Spleen (tissue), 7 donors: ENCODE data around the gene HIPK3.

Experiments
- POLR2A ChIP-seq, 3 donors: fragments of 450-650 bp; IDR thresholded peaks; one replicate each; pipeline ENCODE4 v1.5.1; 2017; ENCODE audit warnings: antibody characterized with exemption in 3 of 3, mild to moderate bottlenecking in 1 of 3
- TF ChIP-seq, protein P1 (sequence below), 11 experiments: fragments of 200-600 bp in 7 of 11; fragments of 450-650 bp in 4 of 11; sonication (generic) in 4 of 11; IDR thresholded peaks in 8 of 11; conservative IDR thresholded peaks in 3 of 11; 1 replicate in 7 of 11; 2 replicates in 4 of 11; pipeline versions ENCODE4 v1.4.0 to v1.8.0; 2016 to 2021; ENCODE audit warnings: antibody characterized with exemption in 11 of 11, inconsistent platforms in 4 of 11, mild to moderate bottlenecking in 1 of 11
- donor health status: DM: no; HTN: no; CAD: no; lungs with moderate emphysema.
- donor health status: DM: no; HTN: no; CAD: no.
- donor health status: DM: no; HTN: no; CAD: no.

DNA sequence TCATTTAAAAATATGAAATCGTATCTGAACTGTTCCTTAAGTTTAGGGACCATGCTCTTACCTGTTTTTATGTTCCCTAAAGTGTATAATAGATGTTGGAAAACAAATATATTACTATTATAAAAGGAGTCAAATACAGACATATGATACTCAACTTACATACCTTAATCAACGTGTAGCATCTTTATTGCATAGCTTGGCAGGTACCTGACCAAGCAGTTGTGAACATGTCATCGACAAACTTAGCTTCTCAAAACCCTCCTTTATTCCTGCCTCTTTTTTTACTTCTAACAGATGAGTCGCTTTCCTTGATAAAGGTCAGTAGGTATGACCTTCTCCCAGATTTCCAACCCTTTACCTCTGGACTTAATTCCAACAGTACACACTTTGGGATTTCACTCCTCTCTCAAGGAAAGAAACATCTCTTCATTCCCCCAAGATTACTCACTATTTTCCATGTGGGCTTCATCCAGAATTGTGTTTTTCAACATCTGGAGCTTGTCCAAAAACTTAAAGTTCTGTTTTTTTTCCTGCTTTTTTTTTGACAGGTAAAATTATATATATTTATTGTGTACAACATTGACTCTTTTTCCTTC lies 11.9 kb downstream of the HIPK3 start:
- TF ChIP-seq, protein P1, sequence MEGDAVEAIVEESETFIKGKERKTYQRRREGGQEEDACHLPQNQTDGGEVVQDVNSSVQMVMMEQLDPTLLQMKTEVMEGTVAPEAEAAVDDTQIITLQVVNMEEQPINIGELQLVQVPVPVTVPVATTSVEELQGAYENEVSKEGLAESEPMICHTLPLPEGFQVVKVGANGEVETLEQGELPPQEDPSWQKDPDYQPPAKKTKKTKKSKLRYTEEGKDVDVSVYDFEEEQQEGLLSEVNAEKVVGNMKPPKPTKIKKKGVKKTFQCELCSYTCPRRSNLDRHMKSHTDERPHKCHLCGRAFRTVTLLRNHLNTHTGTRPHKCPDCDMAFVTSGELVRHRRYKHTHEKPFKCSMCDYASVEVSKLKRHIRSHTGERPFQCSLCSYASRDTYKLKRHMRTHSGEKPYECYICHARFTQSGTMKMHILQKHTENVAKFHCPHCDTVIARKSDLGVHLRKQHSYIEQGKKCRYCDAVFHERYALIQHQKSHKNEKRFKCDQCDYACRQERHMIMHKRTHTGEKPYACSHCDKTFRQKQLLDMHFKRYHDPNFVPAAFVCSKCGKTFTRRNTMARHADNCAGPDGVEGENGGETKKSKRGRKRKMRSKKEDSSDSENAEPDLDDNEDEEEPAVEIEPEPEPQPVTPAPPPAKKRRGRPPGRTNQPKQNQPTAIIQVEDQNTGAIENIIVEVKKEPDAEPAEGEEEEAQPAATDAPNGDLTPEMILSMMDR (IDR thresholded peaks at IDR 0.05 in 8 of 11, conservative IDR thresholded peaks at IDR 0.05 in 3 of 11): no peak
- no peak for TF ChIP-seq POLR2A (IDR thresholded peaks at IDR 0.05)
